Caki2 (cell line): ENCODE data around the gene SCFD2. TPM values are rescaled to one million over a fixed set of nuclear protein-coding genes. Genes with fewer than 3 reads are reported as not detected.
"Not testable (repeated sequence)": the region's sequence is repeated elsewhere in the genome, so short reads cannot be mapped to it uniquely, and the experiment has no call there.

Experiments used
- DNase-seq: peaks from one replicate; pipeline ENCODE4 v3.0.0-alpha.2; 2015; ENCODE audit warnings: low read depth
- in situ Hi-C: cut with HindIII; loops from 2 replicates; pipeline ENCODE4 v1.10.0; 2016; ENCODE audit warnings: low sequenced_read_pairs, low pct_unique_long_range_greater_than_20kb, mixed read lengths
- total RNA-seq: library from RNA; depleted of rRNA; stranded (reverse); fragments of >200 nt; shearing (Covaris generic); gene quantifications from 2 replicates; pipeline ENCODE4 v1.2.3, GENCODE V29; 2014; ENCODE audit warnings: low replicate concordance

Gene SCFD2
- total RNA-seq, 1 experiment from 2014 or later, result 19.0 TPM

GRCh38 chr4:53098681-53099121 is 267.2 kb downstream of the SCFD2 start:
- DNase-seq, result no peak
- in situ Hi-C loops, result no loop called here

DNA sequence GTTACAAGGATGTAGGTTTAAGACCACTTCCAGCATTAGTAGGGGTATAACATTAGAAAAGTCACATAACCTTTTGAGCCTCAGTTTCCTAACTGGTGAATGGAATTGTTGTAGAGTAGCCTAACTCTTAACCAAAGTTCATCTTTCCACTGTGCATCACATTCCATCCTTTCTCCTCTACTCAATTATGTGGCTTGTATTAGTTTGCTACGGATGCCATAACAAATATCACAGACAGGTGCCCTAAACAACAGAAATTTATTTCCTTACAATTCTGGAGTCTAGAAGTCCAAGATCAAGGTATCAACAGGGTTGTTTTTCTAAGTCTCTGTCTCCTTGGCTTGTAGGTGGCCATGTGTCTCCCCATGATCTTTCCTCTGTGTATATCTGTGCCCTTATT is 271.8 kb downstream of the SCFD2 start:
- no peak for DNase-seq
- in situ Hi-C loops, result no loop called here

- in situ Hi-C loops, result no loop called here
- DNase-seq, result no peak
These were observed 275.7 kb downstream of the SCFD2 start for GRCh38 chr4:53089936-53090729.

GRCh38 chr4:53088152-53088551 is 277.7 kb downstream of the SCFD2 start:
- no peak for DNase-seq
- in situ Hi-C loops, result no loop called here

- DNase-seq, result no peak
- in situ Hi-C loops, result no loop called here
These were observed 289.4 kb downstream of the SCFD2 start for GRCh38 chr4:53076374-53076958.

DNA sequence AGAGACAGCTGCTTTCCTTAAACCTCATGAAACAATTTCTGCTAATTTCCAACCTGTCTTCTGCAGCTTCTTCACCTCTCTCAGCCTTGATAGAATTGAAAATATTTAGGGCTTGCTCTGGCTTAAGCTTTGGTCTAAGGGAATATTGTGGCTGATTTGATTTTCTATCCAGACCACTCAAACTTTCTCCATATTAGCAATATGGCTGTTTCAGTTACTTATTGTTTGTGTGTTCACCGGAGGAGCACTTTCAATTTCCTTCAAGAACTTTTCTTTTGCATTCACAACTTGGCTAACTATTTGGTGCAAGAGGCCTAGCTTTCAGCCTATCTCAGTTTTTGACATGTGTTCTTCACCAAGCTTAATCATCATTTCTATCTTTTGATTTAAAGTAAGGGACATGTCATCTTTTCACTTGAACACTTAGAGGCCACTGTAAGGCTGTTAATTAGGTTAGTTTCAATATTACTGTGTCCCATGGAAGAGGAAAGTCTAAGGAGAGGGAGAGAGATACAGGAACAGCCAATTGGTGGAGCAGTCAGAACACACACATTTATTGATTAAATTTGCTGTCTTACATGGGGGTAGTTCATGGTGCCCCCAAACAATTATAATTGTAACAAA is 290.6 kb downstream of the SCFD2 start:
- in situ Hi-C loops, result no loop called here
- no peak for DNase-seq

- DNase-seq, result no peak
- in situ Hi-C loops, result no loop called here
These were observed 297.0 kb downstream of the SCFD2 start for GRCh38 chr4:53068755-53069330.

GRCh38 chr4:53067125-53067802 is 298.6 kb downstream of the SCFD2 start:
- in situ Hi-C loops, result no loop called here

GRCh38 chr4:53066155-53066554 is 299.7 kb downstream of the SCFD2 start:
- in situ Hi-C loops, result no loop called here
- no peak for DNase-seq

More at GRCh38 chr4:53067125-53067802, 298.6 kb downstream of the SCFD2 start:
- no peak for DNase-seq

DNA sequence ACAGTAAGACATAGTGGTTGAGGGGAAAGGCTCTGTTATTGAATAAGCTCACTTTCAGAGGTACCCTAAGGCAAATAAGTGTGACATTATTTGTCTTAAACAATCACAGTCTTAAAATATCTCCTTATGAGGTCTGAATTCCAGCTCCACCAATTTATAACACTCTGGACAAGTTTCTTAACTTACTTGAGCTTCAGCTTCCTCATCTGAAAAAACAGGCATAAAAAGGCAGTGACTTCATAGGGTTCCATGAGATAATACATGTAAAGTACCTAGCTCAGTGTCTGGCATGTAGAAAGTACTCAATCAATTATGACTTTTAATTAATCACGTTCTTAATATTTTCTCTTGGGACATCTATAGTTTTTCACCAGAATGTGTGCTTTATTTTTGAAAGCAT is 301.3 kb downstream of the SCFD2 start:
- in situ Hi-C loops, result no loop called here
- no peak for DNase-seq

DNA sequence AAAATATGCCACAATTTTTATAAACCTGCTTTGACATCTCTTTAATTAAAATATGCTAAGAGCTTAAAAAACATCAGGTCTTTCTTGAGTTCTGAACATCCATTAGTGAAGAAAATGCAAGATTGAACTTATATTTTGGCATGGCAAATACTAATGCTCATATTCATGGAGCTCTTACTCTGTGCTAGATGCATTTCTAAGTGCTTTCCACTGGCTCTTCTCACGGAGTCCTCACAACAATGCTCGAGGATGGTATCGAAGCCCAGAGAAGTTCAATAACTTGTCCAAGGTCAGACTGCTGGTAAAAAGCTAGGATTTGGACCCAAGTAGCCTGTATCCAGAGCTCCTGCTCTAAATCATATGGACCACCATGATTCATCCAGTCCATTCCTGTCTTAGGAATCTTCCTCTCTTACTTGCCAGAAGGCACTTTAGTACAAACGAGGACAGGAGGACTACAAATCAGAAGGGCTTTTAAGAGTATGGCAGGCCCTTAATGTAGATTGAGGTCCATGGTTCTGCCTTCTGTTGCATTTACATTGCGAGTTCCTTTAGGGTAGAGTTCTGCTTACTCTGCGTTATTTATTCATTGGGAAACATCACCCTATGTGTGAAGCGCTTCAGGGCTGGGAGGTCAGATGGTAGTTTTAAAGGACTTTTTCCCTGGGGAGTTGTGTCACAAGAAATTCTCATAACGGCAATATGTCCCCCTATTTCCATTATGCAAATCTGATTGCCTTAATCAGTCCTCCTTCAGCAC is 304.6 kb downstream of the SCFD2 start:
- no peak for DNase-seq
- in situ Hi-C loops, result no loop called here

GRCh38 chr4:53060278-53060677 is 305.6 kb downstream of the SCFD2 start:
- no peak for DNase-seq
- in situ Hi-C loops, result no loop called here

DNA sequence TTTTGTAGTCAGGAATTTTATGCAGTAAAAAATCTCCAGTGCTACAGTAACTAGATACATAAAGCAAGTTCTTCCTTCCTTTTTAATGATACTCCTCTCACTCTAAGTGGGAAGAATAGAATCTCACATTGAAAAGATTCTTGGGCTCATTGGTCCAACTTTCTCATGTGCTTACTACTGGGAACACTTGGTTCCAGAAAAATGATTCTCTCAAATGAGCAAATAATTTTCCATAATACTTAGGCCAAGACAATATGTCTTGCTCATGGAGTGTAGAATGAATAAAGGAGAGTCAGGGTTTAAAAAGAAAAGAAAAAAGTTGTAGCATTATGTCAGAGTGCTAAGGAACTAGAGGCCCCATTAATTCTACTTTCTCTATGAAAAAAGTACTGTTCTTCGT is 306.0 kb downstream of the SCFD2 start:
- in situ Hi-C loops, result no loop called here
- DNase-seq, result no peak

DNA sequence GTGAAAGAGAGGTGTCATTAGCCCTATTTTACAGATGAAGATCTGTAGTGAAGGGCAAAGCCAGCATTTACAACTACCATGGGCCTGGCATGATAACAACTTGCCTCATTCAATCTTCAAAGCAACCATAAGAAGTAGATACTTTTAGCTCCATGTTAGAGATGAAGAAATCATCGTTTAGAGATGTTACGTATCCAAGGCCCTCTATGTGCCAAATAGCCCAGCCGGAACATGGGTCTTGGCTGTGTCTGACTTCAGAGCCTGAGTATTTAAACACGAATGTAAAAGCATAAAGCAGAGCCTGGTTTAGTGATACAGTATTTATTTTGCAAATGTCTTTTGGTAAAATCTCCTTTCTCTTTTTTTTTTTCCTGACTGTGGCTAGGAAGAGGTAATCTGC is 306.6 kb downstream of the SCFD2 start:
- no peak for DNase-seq
- in situ Hi-C loops, result no loop called here

GRCh38 chr4:53057679-53058078 is 308.2 kb downstream of the SCFD2 start:
- in situ Hi-C loops, result no loop called here
- DNase-seq, result no peak

DNA sequence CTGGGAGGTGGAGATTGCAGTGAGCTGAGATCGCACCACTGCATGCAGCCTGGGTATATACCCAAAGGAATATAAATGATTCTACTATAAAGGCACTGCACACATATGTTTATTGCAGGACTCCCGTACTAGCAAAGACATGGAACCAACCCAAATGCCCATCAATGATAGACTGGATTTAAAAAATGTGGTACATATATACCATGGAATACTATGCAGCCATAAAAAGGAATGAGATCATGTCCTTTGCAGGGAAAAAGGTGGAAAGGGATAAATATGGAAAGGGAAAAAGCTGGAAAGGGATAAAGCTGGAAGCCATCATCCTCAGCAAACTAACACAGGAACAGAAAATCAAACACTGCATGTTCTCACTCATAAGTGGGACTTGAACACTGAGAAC is 308.8 kb downstream of the SCFD2 start:
- DNase-seq, in situ Hi-C loops: not testable (repeated sequence)

GRCh38 chr4:53055716-53056403 is 310.0 kb downstream of the SCFD2 start:
- DNase-seq, result no peak
- in situ Hi-C loops, result no loop called here
